ENCODE results near the gene PPL.
A peak's percentile ranks its signal among the peaks of the same experiment; 100 is the strongest.
"Not testable (repeated sequence)": the region's sequence is repeated elsewhere in the genome, so short reads cannot be mapped to it uniquely, and the experiment has no call there.

Gene PPL, protein sequence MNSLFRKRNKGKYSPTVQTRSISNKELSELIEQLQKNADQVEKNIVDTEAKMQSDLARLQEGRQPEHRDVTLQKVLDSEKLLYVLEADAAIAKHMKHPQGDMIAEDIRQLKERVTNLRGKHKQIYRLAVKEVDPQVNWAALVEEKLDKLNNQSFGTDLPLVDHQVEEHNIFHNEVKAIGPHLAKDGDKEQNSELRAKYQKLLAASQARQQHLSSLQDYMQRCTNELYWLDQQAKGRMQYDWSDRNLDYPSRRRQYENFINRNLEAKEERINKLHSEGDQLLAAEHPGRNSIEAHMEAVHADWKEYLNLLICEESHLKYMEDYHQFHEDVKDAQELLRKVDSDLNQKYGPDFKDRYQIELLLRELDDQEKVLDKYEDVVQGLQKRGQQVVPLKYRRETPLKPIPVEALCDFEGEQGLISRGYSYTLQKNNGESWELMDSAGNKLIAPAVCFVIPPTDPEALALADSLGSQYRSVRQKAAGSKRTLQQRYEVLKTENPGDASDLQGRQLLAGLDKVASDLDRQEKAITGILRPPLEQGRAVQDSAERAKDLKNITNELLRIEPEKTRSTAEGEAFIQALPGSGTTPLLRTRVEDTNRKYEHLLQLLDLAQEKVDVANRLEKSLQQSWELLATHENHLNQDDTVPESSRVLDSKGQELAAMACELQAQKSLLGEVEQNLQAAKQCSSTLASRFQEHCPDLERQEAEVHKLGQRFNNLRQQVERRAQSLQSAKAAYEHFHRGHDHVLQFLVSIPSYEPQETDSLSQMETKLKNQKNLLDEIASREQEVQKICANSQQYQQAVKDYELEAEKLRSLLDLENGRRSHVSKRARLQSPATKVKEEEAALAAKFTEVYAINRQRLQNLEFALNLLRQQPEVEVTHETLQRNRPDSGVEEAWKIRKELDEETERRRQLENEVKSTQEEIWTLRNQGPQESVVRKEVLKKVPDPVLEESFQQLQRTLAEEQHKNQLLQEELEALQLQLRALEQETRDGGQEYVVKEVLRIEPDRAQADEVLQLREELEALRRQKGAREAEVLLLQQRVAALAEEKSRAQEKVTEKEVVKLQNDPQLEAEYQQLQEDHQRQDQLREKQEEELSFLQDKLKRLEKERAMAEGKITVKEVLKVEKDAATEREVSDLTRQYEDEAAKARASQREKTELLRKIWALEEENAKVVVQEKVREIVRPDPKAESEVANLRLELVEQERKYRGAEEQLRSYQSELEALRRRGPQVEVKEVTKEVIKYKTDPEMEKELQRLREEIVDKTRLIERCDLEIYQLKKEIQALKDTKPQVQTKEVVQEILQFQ (N-terminal part only)

DNA sequence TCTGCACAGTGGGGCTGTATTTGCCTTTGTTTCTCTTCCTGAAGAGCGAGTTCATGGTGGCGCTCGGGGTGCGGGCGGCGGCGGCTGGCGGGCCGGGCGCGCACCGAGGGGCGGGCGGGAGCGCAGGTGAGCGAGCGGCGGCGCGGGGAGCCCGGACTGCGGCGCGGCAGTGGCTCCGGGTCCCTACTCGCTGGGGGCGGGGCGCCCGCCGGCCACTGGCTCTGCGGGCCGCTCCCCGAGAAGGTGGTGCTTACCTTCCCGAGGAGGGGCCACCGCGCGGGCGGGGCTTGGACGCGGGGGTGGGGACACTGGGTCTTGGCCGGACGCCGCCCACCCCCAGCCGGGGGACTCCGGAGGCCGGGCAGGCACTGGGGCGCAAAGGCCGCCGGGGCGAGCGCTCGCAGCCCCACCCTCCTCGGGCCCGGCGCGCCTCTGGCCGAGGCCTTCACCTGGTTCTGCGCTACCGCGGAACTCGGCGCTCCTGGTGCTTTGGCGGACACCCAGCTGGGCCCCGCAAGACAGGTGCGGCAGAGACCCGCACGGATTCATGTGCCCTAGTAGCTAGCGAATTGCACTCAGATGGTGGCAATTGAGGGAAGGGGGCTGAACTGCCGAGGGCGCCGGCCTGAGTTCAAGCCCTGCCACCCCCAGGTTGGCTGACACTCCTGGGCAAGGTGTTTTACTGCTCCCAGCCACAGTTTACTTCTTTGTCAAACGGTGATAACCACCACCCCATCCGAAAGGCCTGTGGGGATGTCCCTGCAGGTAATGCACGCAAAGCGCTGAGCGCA, at the start of gene PPL:
Gene PPL (minus strand): TSS at position 158 of the 791 bp plus-strand sequence. CDS start 103 bp downstream, at position 55.
- DNase-seq, result no peak

DNA sequence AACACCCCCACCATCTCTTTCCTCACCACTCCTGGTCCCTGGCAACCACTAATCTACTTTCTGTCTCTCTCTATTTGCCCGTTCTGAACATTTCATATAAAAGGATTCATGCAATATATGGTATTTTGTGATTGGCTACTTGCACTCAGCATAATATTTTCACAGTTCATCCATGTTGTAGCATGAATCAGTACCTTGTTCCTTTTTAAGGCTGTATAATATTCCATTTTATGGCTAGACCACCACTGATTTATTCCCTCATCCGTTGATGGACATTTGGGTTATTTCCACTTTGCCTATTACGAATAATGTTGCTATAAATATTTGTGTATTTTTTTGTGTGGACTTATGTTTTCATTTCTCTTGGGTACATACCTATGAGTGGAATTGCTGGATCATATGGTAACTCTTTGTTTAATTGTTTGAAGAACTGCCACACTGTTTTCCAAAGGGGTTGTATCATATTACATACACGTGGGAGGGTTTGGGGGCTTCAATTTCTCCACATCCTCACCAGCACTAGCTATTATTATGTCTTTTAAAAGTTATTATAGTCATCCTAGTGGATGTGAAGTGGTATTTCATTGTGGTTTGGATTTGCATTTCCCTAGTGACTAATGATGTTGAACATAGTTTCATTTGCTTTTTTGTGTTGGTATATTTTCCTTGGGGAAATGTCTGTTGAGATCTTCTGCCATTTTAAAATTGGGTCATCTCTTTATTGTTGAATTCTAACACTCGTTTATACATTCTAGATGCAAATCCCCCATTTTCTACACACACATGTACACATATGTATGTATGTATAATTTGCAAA, 47.4 kb upstream of the PPL start:
- no peak for DNase-seq

DNA sequence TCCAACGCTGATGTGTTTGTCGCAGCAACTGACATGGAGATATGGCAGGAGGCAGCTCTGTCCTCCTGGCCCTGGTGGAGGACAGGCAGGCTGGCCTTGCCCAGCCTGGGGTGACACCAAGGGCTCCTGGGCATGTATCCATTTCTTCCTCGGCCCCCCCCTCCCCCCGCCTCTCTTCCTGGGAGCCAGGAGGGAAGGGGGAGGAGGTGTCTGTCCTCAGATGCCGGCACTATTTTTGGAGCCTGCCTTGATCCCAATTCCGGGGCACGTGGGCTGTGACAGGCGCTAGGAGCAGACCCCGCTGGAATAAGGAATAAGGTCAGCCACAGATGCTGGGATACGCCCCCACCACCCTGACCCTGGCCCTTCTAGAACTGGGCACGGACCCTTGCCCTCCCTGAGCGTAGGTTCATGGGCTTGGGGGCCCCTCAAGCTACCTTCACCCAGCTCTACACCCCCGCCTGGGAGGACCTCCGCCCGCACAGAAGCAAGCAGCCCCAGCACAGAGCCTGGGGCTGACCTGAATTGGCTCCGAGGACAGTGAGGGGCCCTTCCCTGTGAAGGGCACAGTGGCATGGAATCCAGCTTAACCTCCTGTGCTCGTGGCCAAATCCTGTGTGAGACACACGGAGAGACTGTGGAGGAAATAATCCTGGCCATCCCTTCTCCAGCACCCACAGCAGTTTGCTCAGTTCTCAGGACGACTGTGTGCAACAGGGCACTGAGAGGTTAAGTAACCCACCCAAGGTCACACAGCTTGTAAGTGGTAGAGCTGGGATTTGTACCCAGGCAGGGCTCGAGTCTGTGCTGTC, 45.3 kb upstream of the PPL start:
- no peak for DNase-seq

DNA sequence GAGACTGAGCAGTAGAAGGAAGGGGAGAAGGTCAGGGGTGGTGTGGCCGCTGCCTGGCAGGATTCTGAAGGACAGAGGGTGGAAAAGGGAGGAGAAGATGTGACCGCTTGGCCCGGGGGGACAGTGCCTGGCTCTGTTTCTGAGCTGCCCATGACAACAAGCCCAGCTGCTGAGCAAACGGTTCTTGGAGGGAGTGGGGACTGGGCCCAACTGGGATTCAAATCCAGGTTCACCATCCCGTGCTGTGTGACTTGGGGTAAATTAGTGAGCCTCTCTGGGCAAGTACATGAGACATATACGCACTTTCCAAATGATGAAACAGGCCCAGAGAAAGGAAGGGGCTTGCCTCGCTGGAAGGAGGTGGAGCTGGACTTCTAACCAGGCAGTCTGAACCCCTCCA, 44.5 kb upstream of the PPL start:
- no peak for DNase-seq

DNA sequence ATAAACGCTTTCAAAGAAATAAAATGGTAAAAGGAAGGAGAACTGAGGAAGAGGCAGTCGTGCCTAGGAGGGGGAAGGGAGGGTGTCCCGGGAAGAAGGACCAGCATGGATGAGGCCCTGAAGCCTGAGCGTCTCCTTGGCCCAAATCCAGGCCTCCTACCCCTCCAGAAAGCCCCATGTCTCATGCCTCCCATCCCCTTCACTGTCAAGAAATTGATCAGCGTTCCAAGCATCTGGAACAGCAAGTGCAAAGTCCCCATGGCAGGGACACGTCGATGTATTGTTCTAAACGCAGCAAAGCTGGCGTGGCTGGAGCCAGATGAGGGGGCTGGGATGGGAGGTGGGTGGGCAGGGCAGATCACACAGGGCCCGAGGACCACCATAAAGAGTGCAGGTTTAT, 43.7 kb upstream of the PPL start:
- DNase-seq, result no peak

DNA sequence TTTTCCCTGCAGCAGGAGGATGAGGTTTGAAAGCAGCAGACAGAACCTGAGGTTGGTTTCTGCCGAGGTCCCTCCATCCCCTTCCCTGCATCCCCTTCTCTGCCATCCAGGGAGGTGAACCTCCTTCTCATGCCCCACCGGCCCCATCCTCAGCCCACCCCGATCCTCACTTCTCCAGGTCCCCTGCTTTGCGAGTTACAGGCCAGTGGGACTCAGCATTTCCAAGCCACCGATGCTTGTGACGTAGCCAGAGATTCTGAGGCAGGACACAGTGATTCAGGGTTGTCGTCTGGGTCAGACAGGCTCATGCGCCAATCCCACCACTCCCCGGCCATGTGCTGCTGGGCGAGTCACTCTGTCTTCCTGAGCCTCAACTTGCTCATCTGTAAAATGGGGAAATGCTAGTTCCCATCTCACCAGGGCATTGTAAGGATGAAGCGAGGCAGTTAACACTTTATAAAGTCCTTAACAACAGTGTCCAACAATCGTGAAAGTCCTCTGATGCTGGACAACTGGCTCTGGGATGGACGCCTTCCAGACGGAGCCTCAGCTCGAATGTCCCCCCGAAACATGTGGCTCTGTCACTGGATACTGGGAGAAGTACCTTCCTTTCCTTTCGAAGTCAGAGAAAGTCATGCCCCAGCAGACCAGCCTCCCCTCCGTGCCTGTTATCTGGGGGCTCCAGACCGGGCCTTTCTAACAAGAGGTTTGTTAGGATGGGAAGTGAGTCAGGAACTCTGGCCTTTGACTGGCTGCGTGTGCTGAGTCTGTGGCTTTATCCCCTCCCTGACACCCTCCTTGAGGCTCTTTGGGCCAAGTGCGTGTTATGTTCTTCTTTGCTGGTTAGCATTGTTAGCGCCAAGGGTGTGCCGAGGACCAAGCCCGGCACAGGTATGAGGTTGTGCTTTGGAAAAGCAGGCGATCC, 43.0 kb upstream of the PPL start:
- DNase-seq, result no peak

DNA sequence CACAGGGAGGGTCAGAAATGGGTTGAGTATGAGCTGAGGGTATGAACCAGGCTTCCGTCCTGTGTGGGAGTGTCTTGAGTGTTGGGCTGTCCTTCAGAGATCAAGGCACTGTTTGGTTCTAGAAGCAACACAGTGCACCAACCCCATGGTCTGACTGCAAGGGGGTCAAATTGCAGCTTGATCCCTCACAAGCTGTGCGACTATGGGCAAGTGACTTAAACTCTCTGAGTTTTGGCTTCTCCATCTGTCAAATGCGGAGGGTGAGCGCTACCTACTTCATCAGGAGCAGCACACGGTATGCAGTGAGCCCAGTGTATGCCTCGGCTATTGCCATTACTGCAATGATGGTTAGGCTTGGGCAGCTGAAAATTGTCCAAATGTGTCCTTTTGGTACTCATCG, 42.2 kb upstream of the PPL start:
- DNase-seq, result no peak

DNA sequence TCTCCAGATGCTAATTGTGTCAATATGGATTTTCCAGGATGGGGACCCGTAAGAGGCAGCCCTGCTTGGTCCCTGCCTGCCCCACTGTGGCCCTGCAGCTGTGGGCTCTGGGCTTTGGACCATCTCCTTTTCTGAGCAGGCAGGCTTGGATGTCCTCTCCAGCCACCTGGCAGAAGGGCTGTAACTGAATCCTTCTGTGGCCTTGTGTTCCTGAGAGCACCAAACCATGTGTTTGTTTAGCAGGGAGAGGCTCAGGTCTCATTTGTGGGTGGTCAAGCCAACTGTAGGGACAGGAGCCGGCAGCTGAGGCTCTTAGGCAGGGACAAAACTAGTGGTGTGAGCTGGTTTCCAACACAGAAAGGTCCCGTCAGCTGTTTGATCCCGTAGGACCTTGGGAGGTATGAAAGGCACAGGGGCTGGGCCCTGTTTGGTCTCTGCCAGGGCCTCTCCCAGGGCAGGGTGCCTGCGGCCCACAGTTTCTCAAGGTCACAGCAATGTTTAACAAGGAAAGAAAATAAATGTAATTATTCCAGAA, 39.7 kb upstream of the PPL start:
- no peak for DNase-seq

DNA sequence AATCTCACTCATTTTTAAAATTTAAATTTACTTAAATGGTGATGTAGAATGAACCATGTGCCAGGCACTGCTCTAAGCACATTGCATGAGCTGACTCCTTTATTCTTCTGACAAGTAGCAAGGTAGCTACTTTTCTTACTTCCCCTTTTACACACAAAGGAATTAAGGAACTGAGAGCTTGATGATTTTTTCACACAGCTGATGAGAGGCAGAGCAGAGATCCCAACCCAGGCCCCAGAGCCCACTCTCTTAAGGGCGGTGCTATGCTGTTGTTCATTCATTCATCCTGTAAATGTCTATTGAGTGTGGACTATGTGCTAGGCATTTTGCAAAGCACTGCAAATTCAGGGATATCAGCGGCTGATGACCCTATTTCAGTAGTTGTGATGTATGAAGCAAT, 39.1 kb upstream of the PPL start:
- DNase-seq, result peak; percentile 62

DNA sequence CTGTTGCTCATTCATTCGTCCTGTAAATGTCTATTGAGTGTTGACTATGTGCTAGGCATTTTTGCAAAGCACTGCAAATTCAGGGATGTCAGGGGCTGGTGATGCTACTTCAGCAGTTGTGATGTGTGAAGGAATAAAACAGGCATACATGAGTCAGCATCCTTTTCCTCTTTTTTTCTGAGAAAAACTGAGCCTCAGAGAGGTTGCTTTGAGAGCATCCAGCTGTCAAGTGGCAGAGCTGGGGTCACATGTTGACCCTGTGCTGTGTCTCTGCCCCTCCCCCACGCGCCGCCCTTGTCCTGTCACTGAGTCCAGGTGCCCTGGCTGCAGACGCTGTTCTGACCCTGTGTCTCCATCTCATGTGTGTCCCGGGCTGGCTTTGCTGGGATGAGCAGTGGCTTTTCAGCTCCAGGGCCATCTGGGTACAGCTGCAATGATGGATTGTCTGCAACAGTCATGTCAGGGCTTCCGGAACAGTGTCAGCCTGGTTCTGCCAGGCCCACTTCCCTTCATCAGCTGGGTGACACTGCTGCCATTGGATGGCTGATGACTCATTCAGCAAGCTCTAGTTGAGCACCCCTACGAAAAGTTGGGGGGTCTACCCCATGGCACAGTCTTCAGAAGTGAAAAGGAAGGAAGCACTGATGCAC, 36.1 kb upstream of the PPL start:
- no peak for DNase-seq

DNA sequence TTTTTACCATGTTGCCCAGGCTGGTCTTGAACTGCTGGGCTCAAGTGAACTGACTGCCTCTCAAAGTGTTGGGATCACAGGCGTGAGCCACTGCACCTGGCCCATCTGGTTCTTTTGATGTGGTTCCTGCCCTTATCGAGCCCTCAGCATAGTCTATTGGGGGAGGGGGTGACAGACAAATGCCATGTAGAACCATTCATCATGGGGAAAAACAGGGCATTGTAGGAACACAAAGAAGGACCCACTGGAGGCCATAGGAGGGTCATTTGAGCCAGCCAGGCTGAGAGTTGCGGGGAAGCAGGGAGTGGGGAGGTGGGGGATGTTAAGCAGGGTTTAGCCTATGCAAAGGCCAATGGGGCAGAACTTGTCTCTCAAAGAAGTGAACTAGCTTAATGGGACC, 33.1 kb upstream of the PPL start:
- DNase-seq, result no peak

DNA sequence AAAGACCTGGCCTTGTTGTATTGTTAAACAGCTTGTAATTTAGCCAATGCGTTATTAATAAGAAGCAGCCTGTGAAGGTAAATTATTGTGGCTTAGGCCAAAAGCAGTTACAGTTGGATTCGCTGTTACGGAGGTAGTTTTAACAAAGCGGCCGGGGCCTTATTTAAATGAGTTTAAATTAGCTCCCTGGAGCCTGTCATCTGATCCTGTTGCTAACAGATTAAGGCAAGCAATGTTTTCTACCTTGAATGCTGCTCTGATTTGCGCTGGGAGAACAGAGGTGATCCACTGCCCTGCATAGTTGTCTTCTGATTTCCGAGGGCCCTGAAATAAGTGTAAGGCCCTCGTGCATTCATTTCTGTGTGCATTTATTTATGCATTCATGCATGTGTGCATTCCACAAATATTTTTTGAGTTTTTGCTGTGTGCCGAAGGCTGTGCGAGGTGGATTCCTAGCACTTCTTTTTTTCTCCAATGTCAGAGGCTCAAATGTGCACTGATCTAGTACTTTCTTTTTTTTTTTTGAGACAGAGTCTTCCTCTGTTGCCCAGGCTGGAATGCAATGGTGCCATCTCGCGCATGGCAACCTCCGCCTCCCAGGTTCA, 32.0 kb upstream of the PPL start:
- DNase-seq, result no peak

DNA sequence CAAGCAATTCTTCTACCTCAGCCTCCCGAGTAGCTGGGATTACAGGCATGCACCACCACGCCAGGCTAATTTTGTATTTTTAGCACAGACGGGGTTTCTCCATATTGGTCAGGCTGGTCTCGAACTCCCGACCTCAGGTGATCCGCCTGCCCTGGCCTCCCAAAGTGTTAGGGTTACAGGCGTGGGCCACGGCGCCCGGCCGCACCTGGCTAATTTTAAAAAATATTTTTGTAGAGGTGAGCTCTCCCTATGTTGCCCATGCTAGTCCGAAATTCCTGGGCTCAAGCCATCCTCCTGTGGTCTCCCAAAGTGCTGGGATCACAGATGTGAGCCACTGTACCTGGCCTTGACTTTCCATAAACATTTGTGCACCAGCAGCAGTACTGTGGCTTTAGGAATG, 31.3 kb upstream of the PPL start:
- not testable (repeated sequence) for DNase-seq

DNA sequence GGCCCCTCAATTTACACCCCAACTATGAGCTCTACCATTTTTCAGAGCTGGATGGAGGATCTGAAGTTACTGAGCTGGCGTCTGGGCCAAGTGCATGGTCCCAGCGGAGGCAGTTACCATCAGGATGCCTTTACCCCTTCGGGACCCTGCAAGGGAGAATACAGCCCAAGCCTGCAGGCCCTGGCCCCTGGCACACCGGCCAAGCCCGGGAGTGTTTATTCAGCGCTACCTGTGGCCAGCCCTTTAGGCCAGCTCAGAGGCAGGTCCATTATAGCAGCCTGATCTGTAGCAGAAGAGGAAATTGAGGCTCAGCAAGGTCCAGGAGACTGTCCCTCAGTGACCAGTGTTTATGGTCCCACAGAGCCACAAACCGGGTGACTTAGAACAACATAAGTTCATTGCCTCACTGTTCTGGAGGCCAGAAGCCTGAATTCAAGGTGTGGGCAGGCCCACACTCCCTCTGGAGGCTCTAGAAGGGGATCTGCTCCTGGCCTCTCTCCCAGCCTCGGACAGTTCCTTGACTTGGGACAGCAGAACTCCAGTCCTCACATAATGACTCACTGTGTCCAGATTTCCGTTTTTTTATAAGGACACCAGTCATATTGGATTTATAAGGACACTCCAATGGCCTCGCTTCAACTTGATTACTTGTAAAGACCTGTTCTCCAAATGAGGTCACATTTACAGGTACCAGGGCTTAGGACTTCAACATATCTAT, 29.9 kb upstream of the PPL start:
- no peak for DNase-seq

DNA sequence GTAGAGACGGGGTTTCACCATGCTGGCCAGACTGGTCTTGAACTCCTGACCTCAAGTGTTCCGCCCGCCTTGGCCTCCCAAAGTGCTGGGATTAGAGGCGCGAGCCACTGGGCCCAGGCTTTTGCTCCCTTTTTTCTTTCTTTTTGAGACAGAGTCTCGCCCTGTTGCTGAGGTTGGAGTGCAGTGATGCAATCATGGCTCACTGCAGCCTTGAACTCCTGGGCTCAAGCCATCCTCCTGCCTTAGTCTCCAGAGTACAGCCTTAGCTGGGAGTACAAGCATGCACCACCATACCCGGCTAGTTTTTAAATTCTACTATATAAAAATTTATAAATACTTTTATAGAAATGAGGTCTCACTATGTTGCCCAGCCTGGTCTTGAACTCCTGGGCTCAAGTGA, 26.6 kb upstream of the PPL start:
- not testable (repeated sequence) for DNase-seq

DNA sequence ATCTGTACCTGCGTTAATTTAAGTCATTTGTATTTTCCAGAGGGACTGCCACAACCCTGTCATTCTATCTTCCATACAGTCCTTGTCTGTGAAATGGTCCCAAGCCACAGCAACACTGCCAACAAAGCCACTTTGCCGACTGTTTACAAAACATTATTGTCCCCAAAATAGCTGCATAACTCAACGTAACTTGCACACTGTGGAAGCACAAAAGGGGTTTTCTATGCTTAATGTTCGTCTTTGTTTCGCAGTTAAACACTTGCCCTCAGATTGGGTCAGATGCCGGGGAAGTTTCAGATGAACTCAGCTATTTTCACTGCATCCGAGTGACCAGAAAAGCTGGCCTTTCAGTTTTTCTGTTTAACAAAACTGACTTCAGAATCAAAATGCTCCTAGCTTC, 25.8 kb upstream of the PPL start:
- no peak for DNase-seq

DNA sequence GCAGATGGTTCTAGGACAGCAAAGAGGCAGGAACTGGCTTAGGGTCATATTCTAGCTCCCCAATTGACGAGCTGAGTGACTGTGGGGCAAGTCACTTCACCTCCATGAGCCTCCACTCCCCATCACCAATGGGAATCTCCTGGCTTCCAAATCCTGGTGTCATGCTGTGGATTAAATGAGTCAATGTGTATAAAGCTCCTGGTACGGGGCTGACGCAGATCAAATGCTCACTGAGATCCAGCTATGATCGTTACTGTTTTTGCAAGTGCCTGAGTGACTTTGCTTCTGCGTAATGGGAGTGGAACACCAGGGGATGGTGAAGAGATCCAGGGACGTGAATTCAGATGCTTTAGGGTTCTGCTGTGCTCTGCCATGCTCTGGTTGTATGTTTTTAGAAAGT, 23.6 kb upstream of the PPL start:
- DNase-seq, result no peak
